GM19463 (cell line): ENCODE results near the gene STK36.
A peak's percentile ranks its signal among the peaks of the same experiment; 100 is the strongest.

Source experiments
- ATAC-seq: cut with Tn5 transposase; IDR thresholded peaks from one replicate; pipeline ENCODE4 v1.9.1; 2021; ENCODE audit warnings: mild to moderate bottlenecking, moderate library complexity; ENCODE audit not compliant: unreplicated experiment

STK36 gene

DNA sequence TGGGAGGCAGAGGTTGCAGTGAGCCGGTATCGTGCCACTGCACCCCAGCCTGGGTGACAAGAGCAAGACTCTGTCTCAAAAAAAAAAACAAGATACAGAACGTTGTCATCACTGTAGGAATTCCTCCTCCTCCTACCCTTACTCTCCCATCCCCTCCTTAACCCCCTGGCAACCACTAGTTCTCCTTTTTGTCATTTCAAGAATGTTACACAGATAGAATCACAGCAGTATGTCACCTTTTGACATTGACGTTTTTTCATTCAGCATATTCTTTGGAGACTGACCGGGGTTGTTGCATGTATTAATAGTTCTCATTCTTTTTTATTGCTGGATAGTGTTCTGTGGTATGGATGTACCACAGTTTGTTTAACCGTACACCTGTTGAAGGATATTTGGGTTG, 71.2 kb downstream of the STK36 start:
- no peak for ATAC-seq

- peak; percentile 50 for ATAC-seq
These were observed 72.7 kb downstream of the STK36 start for GRCh38 chr2:218744615-218745014.

DNA sequence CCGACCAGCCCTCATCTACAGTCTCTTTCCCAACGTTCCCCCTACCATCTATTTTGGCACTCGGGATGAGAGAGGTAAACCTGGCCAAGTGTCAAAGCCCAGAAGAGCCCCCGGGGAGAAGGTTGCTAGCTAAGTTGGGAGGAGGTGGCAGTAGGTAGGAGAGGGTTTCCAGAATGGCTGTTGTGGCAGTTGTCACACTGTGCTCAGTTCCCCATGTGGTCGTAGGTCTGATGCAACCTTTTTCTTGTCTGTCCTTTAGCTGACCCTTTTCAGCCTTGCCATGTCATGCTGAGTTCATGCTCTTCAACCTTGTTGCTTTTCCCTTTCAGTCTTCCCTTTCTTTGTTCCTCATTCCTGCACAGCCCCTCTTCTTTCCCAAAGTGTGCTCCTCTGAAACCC, 73.3 kb downstream of the STK36 start:
- ATAC-seq: no peak

DNA sequence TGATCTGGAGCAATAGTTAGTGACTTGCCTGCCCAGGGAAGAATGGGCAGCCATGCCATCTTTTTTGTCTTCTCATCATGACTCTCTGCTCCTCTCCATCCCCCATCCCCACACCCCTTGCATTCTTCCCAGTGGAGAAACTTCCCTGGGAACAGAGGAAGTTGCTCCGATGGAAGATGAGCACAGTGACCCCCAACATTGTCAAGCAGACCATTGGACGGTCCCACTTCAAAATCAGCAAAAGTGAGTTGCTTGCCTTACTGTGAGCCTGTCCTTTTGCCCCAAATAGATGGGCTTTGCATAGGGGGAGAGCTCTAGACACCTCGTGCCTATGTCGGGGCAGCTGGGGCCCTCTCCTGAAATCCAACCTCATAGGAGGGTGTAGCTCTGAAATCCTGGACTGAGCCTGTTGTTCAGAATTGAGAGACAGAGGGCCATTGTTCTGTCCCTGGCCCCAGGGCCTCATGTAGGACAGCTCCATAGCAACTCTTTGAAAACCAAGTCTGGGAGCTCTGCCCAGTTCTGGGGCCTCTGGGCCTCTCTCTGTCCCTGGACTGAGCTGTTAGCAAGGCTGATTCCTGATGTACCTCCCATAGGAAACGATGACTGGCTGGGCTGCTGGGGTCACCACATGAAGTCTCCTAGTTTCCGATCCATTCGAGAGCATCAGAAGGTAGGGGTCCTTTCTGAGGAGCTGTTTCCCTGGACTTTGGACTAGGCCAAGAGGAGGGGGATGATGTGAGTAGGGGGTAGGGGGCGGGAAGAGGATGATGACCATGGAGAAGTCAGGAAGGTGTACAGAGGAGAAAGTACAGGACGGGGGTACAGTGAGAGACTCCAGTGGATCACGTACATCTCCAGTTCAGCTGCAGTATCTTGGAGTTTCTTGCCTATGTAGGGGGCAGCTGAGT, 73.9 kb downstream of the STK36 start:
- no peak for ATAC-seq

- ATAC-seq: no peak
These were observed 74.5 kb downstream of the STK36 start for GRCh38 chr2:218746470-218746795.

DNA sequence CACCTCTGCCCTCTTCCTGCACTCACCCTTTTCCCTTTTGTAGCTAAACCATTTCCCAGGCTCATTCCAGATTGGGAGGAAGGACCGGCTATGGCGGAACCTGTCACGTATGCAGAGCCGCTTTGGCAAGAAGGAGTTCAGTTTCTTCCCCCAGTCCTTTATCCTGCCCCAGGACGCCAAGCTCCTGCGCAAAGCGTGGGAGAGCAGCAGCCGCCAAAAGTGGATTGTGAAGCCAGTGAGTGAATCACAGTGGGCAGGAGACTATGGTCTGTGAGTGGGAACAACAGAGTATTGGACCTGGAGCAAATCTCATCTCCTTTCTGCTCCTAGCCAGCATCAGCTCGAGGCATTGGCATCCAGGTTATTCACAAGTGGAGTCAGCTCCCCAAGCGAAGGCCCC, 75.1 kb downstream of the STK36 start:
- ATAC-seq: no peak

- ATAC-seq: no peak
These were observed 77.0 kb downstream of the STK36 start for GRCh38 chr2:218748741-218749441.
